Fibroblast of skin of abdomen (primary cell): ENCODE measurements around the gene RBMS2.

Experiments
- DNase-seq: peaks from one replicate; pipeline ENCODE4 v3.0.0-alpha.2; 2013

Gene RBMS2

DNA sequence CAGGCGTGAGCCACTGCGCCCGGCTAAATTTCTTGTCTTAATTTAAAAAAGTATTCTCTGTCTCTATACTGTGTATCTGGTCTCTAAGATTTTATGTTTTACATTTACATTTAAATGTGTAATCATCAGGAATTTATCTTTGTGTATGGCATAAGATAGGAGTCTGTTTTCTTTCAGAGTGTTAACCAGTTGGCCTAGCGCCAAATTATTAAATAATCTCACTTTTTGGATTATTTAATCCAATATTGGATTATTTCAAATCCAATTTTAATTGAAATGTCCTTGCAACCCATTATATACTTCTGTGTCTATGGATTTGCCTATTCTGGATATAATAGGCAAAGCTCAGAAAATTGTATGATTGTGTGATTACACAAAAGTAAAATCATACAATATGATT, 63.5 kb downstream of the RBMS2 start:
- DNase-seq = no peak

DNA sequence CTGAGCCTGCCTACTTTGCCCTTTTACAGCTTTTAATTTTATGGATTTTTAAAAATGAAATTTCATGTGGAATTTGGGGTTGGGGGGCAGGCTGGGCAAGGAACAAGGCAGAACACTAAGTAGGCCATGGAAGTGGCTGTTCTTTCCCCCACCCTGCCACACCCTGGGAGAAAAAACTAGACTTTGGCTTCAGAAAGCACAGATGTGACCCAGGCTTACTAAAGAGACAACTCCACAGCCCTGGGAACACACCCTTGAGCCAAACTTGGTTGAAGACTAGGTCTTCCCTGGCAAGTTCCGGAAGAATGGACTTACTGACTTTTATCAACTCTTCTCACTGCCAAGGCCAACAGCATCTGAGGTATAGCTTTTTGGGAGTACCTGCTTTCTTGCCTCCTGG, 68.2 kb downstream of the RBMS2 start:
- no peak for DNase-seq

DNA sequence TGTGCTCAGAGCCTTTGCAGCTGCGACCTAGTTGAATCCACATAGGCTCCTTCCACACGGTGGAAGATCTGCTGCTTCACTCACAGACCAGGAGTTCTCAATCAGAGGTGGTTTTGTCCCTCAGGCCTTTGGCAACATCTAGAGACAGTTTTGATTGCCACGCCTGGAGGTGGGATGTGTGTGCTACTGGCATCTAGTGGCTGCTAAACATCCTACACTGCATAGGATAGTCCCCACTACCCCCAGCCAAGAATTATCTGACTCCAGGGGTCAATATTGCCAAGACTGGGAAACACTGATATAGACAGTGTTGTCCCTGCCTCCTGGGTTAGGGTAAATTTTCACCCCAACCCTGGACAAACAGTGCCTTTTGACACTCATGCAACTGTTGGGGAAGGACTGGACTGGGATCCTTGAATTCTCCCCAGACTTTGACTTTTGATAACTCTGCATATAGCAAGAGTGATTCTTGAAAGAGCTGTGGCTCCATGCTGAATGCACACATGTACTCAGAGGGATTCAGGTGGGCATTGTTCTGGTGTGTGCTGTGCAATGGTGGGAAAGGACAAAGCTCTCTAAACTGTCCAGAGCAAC, 68.7 kb downstream of the RBMS2 start:
- peak; percentile 18 for DNase-seq

DNA sequence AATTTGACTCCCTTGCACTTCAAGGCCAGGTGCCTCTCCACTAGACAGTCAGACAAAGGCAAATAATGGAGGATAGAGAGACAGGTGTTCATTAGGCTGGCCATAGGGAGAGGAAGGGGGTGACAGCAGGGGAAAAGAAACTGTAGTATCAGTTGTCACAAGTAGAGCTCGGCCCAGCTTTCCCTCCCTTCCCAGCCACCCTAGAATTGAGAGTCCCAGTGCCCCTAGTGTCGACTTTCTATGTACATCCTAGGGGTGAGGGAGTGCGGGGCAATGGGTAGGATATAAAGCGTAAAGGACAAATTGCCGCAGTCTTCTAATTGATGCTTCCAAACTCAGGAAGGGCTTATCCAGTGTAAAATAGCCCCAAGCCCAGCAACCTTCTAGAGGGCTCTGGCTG, 69.5 kb downstream of the RBMS2 start:
- DNase-seq = no peak

DNA sequence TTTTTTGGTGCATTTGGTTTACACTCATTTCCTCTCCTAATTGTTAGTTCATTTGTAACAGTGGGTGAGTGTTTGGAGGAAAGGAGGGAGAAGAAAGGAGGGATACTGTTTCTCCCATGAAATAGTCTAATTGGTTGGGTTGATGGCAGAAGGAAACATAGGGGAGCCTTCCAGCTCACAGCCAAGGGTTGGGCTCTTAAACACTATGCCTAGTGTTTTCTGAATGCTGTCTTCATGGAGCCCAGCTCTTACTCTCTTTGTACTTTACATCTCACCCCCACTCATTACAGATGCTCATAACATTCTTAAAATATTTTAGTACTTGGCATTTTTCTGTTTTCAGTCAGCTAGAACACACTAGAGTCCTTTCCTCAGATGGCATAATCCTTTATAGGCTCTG, 70.3 kb downstream of the RBMS2 start:
- peak; percentile 35 for DNase-seq

DNA sequence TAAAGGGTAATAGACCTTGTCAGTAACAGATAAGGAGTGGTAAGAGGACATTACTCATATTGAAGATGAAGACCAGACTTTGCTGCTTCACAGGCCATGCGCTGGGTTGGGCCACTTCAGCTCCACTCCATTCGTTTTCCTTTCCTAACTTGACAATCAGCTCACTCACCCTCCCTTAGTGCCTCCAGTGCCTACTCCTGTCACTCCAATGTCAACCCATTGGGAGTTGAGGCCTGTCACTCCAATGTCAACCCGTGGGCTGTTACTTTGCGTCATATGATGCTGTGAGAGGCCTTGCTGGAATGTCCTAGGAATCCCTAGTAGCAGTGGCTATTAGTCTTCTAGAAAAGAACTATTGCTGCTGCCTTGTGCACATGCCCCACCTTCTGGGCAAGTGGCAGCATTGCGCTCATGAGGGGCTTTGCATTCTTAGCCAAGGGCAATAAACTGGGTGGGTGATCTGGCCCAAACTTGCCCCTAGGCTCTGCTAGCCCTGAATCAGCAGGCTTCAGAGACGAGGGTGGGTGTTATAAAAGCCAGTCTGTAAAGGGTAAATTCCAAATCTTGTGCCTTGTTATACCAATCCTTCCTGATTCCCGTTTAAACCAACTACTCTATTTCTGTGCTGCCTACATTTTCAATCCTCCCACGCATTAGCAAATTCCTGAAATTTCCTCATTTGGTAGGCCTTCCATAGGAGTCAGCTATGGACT, 72.4 kb downstream of the RBMS2 start:
- DNase-seq = peak; percentile 76

DNA sequence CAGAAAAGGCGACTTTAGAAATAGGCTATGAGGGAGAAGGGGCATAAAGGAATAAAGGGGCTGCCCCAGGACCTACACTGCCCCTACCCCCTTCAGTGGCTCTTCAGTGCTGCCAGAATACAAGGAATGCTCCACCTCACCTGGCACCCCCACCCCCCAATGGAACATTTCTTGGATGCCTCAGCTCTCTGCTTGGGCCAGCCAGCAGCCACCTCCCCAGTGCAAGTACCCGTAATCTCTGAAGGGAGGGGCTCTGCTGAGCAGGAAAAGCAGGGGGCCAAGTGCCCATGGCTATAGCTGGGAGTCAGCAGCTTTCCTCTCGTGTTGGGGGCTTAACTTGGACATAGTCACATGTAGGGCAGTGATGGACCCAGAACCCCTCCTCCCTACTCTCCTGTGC, 75.2 kb downstream of the RBMS2 start:
- DNase-seq = no peak

DNA sequence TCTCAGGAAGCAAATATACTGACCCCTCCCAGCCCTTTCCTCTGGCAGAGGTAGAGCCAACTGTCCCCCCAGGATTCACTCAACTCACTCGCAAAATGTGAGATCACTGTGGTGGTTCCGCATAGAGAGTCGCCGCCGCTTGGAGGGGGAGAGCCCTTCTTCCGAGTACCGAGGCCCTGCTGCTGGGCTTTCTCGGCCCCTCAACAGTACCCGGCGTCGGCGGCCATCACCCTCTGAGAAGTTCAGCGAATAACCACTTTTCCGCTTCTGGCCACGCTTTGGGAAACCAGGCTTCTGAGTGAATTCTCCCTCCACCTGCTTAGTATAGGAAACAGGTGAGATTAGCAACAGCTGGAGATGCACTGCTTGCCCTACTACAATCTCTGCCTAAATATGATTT, 77.4 kb downstream of the RBMS2 start:
- no peak for DNase-seq

DNA sequence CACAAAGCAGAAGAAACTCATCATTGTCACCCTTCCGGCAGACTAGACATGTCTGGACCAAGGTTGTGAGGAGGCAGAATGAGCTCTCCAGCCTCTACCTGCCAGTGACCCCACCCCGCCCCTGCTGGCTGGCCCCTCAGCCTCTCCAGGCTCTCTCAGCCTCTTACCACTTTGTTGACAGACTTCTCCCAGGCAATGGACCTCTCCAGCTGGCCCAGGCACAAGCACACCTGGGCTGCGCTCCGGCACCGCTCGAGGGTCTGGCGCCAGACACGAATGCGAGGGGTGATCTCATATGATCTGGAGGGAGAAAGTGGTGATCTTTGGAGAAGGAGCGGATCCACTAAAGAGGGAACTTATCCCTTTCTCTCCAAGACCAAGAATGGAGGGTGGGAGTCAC, 78.2 kb downstream of the RBMS2 start:
- DNase-seq = no peak

DNA sequence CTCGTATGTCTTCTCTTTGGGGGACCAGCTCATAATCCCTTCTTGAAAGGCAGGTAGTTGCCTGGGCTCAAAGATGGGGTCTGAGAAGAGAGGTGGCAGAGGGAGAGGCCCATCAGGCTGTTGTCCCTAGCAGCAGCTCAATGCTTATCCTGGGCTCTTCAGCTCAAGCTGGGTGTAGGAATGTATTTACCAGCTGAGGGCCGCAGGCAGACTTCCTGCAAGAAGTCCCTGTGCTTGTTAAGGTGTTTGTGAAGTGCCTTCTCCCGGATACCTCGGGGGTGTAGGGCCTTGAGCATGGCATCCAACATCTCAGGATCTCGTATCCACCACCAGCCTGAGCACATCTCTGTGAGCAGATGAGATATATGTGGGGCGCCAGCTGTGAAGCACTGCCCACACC, 79.1 kb downstream of the RBMS2 start:
- DNase-seq = no peak

DNA sequence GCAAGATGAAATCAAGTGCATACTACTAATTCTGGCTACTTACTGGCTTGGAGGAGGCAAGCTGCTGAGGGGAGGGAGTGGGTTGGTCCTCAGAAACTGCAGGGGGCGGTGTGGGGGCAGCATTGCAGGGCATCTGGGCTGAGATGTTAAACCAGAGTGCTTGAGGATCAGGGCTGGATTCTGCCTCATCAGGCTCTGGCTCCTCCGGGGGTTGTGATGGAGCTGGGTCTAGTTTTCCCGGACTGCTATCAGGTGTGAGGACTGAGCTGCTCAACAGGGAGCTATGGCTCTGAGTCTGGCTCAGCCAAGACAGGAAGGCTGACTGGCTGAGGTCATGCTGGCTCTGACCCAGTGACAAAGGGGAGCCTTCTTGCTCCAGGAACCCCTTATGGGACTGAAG, 79.9 kb downstream of the RBMS2 start:
- DNase-seq = no peak

DNA sequence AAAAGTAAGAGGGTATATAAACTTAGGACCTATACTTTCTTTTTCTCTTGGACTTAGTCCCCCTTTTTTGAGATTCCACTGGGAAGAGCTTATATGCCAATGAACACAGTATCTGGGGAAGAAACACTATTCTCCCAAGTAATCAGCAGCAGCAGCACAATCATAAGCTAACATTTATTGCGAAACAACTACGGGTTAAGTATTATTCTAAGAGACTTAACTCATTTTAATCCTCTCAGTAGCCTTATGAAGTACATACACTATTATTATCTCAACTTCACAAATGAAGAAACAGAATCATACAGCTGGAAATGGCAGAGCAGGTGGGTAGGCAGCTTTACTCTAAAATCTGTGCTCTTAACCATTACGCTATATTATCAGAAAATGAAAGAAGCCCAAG, 80.6 kb downstream of the RBMS2 start:
- DNase-seq = no peak

DNA sequence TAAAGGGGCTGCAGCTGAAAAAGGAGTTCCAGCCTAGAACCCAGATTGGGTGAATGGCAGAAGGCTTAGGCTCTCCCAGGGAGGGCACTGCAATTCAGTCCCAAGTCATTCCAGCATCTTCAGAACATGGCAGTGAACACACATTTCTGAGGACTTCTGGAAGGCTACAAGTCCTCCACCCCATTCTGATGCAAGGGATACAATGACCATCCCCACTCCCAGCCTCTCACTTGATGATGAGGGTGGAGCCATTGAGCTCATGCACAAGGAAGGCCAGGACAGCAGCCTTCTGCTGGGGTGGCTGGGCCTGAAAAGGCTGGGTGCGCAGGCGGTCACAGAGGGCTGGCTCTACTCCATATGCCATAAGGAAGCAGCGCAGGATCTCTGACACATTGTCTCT, 82.7 kb downstream of the RBMS2 start:
- DNase-seq = no peak

DNA sequence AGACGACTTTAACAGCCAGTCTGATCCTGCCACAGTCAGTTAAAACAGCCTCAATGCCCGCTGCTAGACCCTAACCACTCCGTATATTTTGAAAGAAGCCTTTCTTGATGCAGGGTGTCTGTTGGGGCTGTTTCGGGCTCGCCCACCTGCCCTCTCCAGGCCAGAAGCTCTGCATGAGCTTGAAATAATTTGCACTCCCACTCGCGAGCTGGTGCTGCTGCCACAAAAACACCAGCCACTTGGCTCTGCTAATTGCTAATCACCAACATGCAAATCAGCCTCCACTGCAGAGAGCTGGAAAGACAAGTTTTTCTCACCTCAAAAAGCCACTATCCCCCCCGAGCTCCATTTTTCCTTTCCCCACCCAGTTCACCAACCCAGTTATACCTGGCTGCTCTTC, 93.0 kb downstream of the RBMS2 start:
- no peak for DNase-seq

DNA sequence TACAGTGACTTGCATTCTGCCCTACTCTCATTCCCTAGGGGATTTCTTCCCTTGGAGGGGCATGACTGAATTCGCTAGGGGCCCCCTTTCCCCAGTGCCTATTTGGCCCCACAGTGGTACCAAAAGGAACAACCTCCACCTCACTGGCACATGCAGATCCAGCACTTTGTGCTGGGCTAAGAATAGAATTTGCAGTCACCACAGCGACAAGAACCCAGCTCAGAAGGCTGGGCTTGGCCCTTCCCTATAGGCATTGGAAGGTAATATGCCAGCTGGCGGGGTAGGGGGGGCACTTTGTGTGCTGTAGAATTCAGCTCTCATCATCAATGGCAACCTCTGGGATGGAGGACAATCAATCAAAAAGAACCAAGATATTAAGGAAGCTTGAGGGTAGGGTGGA, 94.6 kb downstream of the RBMS2 start:
- no peak for DNase-seq

DNA sequence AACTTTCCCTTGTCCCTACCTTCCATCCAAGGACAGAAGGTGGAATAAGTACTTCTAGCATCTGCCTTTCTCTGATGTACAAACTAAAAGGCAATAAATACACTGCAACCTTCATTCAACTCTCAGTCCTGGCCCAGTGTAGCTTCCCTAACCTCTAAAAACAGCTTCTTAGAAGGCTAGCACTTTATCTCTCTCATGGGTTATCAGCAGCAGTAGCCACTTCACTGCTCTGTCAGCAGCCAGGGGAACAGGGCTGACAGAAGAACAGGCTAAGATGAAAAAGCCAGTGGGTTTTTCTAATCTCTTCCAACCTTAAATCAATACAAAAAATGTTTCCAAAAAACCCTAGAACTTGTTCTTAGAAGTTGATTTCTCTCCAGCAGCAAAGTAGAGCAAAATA, 95.3 kb downstream of the RBMS2 start:
- DNase-seq = no peak

DNA sequence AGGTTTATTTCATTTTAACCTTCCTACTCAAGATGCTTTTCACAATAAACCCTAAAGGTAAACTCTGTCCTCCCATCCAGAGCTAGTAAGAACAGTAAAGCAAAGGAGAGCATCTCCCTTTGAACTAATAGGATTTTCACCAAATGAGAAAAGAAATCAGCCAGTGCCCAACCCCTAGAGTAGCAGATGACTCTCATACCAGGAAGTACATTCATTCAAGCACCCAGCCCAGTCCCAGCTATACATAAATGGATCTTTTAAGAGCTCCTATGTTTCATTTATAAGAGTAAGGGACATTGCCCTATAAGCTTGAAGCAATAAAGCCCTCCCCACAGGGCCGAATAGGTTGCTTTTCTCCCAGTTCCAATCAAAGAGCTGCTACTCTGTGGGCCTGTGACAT, 100.9 kb downstream of the RBMS2 start:
- DNase-seq = no peak

DNA sequence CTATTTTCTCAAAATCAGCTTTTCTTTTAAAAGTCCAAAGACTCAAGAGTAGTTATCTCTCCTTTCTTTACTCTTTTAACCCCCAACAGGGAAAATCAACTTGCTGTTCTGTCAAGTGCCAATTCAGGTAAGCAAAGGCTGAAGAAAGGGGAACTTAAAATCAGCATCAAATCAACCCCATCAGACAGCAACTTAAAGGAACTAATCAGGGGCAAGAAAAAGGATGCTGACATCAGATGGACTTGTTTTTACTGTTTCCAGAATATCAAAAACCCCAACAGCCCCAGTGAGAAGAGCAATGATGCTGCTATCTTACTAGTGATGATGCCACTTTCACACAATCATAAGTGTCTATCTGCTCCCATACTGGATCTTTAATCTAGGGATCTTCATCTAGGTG, 105.1 kb downstream of the RBMS2 start:
- DNase-seq = no peak

DNA sequence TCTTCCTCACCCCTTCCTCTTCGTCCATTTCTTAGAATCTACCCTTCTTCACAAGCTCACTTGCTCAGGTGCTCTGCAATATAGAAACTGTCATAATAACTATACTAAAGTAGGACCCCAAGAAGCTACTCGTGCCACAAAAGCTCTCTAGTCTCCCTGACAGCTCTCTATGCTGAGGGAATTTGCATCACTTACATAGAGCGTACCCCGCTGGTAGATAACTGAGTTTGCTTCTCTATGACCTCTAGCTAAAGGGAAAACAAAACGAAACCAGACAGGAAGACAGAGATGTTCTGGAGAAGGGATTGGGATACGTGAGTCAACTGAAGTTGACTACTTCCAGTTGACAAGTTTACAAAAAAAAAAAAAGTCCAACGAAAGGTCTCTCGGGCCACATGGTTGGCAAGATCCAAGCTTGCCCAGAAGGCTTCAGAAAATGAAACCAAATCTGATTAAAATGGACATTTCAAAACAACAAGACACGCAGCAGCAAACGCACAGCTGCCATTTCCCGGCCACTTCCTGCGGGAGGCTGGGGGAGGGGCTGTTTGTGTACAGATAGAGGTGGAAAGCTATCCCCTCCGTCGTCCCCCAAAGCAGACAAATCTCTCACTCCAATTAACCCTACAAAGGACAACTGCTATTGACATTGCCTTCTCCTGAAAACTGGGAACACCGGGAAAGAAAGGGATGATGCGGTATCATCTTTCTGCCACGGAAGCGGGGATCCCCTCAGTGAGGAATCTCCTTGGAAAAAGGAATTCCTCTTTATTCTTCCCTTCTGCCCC, 107.2 kb downstream of the RBMS2 start:
- peak; percentile 34 for DNase-seq

DNA sequence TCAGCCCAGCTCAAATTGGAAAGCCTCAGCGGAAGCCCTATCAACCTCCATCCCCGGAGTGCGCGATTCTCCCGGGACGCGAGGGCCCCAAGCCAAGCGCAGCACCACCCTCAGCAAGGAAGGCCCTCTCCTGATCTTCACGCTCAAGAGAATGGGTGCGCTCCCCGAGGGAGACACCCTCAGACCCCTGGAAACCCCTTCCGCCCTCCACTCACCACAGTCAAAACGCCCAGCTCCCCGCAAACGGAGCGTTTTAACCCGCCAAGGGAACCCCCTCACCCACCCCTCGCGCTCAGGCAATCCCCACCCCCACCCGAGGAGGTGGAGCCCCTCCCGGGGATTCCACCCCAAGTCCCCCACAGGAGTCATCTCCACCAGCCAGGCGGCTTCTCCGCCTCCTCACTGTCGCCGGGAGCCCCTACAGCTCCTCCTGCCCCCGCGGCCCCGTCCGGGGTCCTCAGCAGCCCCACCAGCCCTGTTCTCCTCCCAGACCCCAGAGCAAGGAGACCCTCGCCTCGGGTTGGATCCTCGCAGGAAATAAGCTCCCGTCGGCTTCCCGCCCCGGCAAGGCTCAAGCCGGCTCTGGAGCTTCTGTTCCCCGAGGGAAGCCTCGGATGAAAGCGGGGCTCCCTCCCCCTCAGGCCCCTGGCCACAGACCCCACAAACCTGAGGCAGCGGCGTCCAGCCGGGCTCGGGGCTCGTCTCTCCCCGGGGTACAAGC, 108.0 kb downstream of the RBMS2 start:
- DNase-seq = no peak

DNA sequence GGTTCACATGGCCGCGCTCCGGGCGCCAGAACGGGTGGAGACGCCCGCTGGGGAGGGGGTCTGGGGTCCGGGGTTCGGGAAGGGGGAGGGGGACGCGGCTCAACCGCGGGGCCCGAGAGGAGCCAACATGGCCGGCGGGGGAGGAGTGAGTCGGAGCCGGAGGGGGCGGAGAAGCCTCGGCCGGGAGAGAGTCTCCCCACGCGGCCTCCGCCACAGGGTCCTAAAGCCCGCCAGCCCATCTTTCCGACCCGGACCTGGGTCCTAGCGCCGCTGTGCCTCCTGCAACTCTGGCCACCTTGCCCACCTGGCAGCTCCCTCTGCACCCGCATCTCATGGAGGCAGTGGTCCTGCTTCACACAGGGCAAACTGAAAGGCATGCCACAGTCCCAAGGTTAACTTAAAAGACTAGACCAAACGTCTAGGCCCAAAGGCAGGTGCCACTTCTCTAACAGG, 108.6 kb downstream of the RBMS2 start, which contains the start of gene BAZ2A:
Gene BAZ2A (minus strand): TSS at position 147 of the 453 bp plus-strand sequence. CDS start 12,796 bp downstream, outside the sequence.
- DNase-seq = peak; percentile 79

DNA sequence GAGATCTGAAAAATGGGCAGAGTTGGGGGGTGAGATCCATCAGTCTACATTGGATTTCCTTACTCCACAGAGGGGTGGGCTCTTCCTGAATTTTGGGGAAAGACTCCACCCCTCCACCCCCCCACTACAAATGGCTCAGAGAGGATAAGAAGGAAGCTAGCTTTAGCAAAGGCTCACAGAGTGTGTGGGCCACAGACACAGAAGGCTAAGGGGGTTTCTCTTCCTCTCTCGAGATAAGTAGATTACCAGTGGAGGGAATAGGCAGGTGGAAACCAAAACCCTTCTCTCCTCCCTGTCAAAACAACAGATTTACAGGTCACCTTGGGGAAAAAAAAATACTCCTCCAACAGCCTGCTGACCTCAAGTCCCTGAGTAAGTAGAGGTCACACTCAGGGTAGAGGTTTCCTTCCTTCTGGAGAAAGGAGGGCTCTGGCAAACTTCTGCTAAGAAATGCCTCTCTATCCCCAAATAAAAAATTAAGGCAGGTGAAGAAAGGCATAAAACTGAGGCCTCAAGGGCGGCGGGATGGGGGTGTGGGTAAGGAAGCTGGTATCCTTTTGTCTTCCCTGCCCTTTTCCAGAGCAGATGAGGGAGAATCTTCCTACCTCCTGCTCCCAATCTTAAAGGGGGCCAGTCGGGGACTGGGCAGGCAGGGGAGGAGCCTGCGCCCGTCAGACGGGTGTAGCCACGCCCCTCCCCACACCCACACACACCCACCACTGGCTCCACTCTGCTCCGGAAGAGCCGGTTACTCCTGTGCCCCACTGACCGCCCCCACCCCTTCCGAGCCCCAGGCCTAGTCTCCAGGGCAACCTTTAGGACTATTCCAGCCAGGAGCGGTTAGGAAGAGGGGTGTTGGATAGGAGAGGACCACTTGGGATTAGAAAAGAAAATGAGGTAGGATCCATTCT, 110.4 kb downstream of the RBMS2 start:
- no peak for DNase-seq
